GM12891 (cell line): ENCODE data around the gene TACO1.
A peak's percentile ranks its signal among the peaks of the same experiment; 100 is the strongest.

ENCODE experiments used
- DNase-seq: peaks from one replicate; pipeline ENCODE4 v3.0.0; 2011; ENCODE audit warnings: low spot score; ENCODE audit not compliant: insufficient read length
- FAIRE-seq: peaks from 2 replicates; lab custom pipeline; 2011; peaks lifted over from hg19 to GRCh38; lab: Jason Lieb, UNC
- PAX5 ChIP-seq: IDR thresholded peaks from 2 replicates; pipeline ENCODE4 v1.6.1; 2011; ENCODE audit warnings: low read length, moderate library complexity, mild to moderate bottlenecking; ENCODE audit not compliant: insufficient read depth, severe bottlenecking
- POLR2A ChIP-seq: IDR thresholded peaks from 2 replicates; pipeline ENCODE4 v1.6.1; 2011; ENCODE audit warnings: low read depth, low read length, control low read depth
- POLR2AphosphoS5 ChIP-seq: IDR thresholded peaks from 2 replicates; pipeline ENCODE4 v1.6.1; 2011; ENCODE audit warnings: low read depth, low read length, control low read depth
- POU2F2 ChIP-seq: IDR thresholded peaks from 2 replicates; pipeline ENCODE4 v1.6.1; 2011; ENCODE audit warnings: low read depth, mild to moderate bottlenecking, control low read depth, low read length, moderate library complexity
- SPI1 ChIP-seq: IDR thresholded peaks from 2 replicates; pipeline ENCODE4 v1.6.1; 2011; ENCODE audit warnings: low read depth, low read length, control low read depth
- TAF1 ChIP-seq: IDR thresholded peaks from 2 replicates; pipeline ENCODE4 v1.6.1; 2011; ENCODE audit warnings: low read depth, low read length, control low read depth

The TACO1 gene

DNA sequence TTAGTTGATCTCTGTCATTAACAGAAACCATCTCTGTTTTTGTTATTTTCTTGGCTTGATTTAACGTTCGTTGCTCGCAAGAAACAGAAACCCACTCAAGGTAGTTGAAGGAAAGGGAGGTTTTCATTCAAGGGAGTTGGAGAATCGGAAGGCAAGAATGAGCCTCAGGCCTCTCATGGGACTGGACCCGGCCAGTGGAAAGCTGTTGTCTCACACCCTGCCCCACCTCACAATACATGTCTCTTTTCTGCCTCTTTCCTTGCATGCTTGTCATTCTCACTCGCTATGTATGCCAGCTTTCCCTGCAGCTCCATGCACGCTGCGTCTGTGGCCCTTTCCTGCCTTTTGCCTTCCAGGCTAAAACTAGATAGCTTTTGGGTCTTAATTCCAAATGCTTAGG, 32.1 kb upstream of the TACO1 start:
- TF ChIP-seq TAF1, result no peak
- no peak for TF ChIP-seq POU2F2
- no peak for TF ChIP-seq SPI1
- TF ChIP-seq PAX5, result no peak
- TF ChIP-seq POLR2AphosphoS5, result no peak
- TF ChIP-seq POLR2A, result no peak
- FAIRE-seq (no peak), DNase-seq (no peak)

DNA sequence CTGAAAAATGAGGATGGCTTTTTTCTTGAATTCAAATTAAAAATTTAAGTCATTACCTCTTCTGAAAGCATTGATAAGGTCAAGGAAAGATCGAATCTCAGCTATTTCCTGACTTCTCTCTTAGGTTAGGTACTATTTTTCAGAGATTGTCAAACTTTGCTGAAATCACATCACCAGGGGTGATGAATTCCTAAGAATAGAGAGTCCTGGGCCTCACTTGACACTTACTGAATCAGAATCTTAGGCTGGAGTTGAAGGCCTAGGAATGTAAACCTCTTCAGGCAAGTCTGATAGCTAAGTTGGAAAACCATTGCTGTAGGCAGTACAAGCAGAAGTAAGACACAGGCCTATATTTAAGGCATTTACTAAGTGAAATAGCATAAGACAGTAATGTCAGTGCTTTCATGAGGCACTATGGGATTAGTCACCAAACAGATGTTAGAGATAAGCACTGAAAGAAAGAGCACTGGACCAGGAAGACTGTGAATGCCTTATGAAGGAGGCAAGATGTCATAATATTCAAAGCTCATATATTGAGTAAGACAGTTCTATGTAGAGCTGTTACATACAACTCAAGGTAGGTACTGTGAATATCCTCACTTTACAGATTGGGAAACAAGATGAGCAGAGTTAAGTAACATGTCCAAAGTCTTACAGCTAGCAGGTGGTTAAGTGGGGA, 28.9 kb upstream of the TACO1 start:
- DNase-seq (no peak), FAIRE-seq (peak; percentile 72)
- no peak for TF ChIP-seq PAX5

DNA sequence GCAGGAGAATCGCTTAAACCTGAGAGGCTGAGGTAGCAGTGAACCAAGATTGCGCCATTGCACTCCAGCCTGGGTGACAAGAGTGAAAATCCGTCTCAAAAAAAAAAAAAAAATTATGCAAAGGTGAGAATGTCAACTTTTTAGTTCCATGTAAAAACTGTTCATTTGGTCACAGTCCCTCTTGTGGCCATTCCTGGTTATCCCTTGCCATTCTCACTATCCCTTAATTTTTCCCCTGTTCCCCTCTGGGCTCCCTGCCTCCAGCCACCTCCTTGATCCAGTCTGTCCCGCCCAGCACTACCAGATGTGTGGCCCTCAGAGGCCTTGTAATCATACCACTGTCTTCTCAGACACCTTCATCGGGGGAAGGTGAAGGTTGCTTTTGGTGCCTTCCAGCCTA, 27.1 kb upstream of the TACO1 start:
- DNase-seq (no peak), FAIRE-seq (no peak)
- no peak for TF ChIP-seq TAF1
- TF ChIP-seq POLR2A, result no peak
- no peak for TF ChIP-seq POLR2AphosphoS5
- TF ChIP-seq SPI1, result no peak
- TF ChIP-seq PAX5, result no peak
- TF ChIP-seq POU2F2, result no peak

DNA sequence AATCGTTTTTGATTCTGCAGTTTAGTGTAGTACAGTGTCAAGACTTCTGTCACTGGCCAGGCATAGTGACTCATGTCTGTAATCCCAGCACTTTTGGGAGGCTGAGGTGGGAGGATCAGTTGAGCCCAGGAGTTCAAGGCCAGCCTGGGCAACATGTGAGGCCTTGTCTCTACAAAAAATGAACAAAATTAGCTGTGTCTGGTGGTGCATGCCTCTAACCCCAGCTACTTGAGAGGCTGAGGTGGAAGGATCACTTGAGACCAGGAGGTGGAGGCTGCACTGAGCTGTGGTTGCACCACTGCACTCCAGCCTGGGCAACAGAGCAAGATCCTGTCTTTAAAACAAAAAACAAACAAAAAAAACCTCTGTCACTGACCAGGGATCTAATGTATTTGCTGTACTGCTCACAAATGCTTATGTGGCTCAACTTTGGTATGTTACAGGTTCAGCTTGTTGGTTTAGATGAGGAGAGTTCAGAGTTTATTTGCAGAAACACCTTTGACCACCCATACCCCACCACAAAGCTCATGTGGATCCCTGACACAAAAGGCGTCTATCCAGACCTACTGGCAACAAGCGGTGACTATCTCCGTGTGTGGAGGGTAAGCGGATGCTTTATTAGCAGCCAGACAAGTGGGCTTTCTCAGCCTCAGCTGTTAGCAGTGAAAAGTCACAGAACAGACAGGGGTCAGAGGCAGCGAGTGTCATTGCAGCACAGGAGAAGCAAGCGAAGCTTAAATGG, 22.5 kb upstream of the TACO1 start:
- FAIRE-seq, result no peak
- no peak for DNase-seq
- TF ChIP-seq POLR2AphosphoS5 (no peak), SPI1 (no peak), TAF1 (no peak), PAX5 (no peak)

DNA sequence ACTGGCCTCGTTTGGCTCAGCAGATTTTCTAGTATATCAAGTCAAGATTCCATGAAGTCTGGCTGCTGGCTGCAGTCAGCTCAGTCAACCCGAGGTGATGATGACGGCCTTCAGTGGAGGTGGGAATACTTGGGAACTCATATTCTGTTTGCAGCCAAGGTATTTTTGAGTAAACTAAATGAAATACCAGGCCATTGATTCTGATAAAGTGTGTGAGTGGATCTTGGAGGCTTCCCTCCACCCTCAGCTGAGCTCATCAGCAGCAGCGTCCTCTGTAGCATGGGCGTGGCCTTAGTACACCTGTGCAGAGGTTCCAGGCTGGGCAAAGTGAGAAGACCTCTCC, 22.0 kb upstream of the TACO1 start:
- no peak for FAIRE-seq
- no peak for TF ChIP-seq PAX5

DNA sequence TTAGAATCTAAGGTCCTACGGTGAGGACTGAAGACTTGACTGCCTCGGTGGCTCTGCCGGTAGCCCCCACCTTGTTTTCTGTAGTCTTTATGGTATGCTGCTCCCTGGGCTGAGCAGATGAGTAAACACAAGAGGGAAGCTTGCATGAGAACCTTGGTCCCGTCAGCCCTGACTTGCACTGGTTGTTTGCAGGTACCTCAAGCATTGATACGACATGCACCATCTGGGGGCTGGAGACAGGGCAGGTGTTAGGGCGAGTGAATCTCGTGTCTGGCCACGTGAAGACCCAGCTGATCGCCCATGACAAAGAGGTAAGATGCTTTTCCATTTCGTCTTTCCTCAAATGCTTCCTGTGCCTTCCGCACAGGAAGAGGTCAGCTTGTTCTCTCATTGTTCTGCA, 21.1 kb upstream of the TACO1 start:
- TF ChIP-seq POU2F2 (no peak), PAX5 (no peak), TAF1 (no peak), POLR2AphosphoS5 (no peak), POLR2A (no peak), SPI1 (no peak)
- FAIRE-seq, result no peak
- DNase-seq, result no peak

More for the DNA sequence above, 22.0 kb upstream of the TACO1 start:
- no peak for DNase-seq

DNA sequence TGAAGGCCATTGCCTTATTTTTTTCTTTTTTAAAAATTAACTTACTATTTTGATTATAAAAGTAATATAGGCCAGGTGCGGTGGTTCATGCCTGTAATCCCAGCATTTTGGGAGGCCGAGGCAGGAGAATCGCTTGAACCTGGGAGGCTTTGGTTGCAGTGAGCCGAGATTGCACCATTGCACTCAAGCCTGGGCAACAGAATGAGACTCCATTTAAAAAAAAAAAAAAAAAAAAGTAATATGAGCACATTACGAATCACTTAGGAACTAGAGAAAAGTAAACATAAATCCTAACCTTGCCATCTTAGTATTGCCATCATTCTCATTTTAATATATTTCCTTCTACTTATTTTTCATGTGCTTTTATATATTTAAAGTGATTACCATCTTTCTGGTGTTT, 12.9 kb upstream of the TACO1 start:
- DNase-seq (no peak), FAIRE-seq (no peak)
- TF ChIP-seq POLR2A, result no peak
- TF ChIP-seq SPI1, result no peak
- no peak for TF ChIP-seq PAX5
- no peak for TF ChIP-seq TAF1
- no peak for TF ChIP-seq POU2F2
- no peak for TF ChIP-seq POLR2AphosphoS5

DNA sequence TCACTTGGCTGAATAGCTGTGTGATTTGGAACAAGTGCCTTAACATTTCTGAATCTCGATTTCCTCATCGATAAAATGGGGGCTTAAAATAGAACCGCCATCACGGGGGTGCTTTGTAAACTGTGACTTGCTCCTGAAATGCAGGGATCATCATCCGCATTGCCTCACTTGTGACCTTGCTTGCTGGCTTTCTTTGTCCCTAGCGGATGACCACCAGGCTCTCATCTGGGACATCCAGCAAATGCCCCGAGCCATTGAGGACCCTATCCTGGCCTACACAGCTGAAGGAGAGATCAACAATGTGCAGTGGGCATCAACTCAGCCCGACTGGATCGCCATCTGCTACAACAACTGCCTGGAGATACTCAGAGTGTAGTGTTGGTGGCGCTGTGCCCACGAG, 11.9 kb upstream of the TACO1 start:
- TF ChIP-seq PAX5 (no peak), POLR2AphosphoS5 (no peak), SPI1 (no peak), POU2F2 (no peak), TAF1 (no peak), POLR2A (no peak)
- FAIRE-seq, result no peak
- DNase-seq, result no peak

DNA sequence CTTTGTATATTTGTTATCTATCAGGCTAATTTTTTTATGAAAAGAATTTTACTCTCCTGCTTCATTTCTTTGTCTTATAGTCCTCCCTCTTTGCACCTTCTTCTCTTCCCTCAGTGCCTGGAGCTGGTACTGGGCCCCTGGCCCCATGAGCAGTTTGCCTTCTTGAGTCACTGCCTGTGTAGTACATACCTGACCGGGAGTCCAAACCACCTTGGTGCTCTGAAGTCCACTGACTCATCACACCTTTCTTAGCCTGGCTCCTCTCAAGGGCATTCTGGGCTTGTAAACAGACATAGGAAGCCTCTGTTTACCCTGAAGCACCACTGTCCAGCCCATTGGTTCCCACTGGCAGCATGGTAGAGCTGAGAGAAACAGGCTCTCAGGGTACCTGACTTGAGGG, 11.0 kb upstream of the TACO1 start:
- FAIRE-seq (no peak), DNase-seq (no peak)
- TF ChIP-seq POLR2A (no peak), SPI1 (no peak), TAF1 (no peak), POU2F2 (no peak), POLR2AphosphoS5 (no peak), PAX5 (no peak)

DNA sequence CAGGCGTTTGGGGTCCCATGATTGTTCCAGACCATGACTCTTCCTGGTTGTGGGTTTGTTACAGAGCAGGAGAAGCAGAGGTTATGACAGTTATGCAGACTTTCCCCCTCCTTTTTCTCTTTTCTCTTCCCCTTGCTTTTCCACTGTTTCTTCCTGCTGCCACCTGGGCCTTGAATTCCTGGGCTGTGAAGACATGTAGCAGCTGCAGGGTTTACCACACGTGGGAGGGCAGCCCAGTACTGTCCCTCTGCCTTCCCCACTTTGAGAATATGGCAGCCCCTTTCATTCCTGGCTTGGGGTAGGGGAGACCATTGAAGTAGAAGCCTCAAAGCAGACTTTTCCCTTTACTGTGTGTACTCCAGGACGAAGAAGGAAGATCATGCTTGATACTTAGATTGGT, 7.9 kb upstream of the TACO1 start:
- DNase-seq (no peak), FAIRE-seq (no peak)
- no peak for TF ChIP-seq SPI1
- no peak for TF ChIP-seq POLR2A
- TF ChIP-seq PAX5, result no peak
- no peak for TF ChIP-seq POLR2AphosphoS5
- no peak for TF ChIP-seq POU2F2
- no peak for TF ChIP-seq TAF1

DNA sequence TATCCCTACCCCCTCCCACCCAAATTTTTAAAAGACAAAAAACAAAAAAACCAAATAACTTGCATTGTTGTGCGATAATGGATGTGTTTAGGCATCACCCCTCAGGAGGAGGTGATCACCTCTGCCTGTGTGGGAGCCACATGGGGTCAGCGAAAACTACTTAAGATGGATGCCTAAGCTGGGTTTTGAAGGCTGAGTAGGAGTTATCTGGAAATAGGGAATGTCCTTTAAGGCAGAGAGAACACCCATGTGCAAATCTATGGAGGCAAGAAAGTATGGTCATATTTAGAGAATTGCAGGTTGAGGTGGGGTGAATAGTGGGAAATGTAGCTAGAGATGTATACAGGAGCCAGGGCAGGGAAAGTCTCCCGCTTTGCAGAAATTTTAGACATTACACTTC, 5.6 kb upstream of the TACO1 start:
- FAIRE-seq, result no peak

More for the DNA sequence above, 5.6 kb upstream of the TACO1 start:
- TF ChIP-seq SPI1 (no peak), PAX5 (no peak), TAF1 (no peak), POU2F2 (no peak), POLR2AphosphoS5 (no peak), POLR2A (no peak)
- no peak for DNase-seq
